GM23338 (cell line): Measurements from ENCODE around the gene ZNRF2. TPM values are rescaled to one million over a fixed set of nuclear protein-coding genes. Genes with fewer than 3 reads are reported as not detected.

Experiments used
- ATAC-seq: fragments of 200-7000 bp; cut with Tn5 transposase; 3 replicates; pipeline ENCODE4 v1.9.1; 2020
- DNase-seq: peaks from one replicate; pipeline ENCODE4 v3.0.0-alpha.2; 2015; ENCODE audit warnings: low spot score
- H2AFZ ChIP-seq: fragments of 200-600 bp; sonication (generic); 2 replicates; pipeline ENCODE4 v1.8.0; 2016; ENCODE audit warnings: antibody characterized with exemption, mild to moderate bottlenecking, moderate library complexity
- H3F3A ChIP-seq: fragments of 200-600 bp; sonication (generic); replicated peaks from 2 replicates; pipeline ENCODE4 v1.8.0; 2017; ENCODE audit warnings: antibody characterized with exemption, mixed run types, low read depth
- H3K27ac ChIP-seq: fragments of 200-600 bp; sonication (generic); 2 replicates; pipeline ENCODE4 v1.6.1; 2016; ENCODE audit warnings: low read depth
- H3K27me3 ChIP-seq: fragments of 200-600 bp; sonication (generic); 2 replicates; pipeline ENCODE4 v1.8.0; 2016; ENCODE audit warnings: mild to moderate bottlenecking, mixed run types, moderate library complexity; ENCODE audit not compliant: insufficient read depth
- H3K36me3 ChIP-seq: fragments of 200-600 bp; sonication (generic); 2 replicates; pipeline ENCODE4 v1.8.0; 2016; ENCODE audit warnings: mild to moderate bottlenecking; ENCODE audit not compliant: insufficient read depth
- H3K4me1 ChIP-seq: fragments of 200-600 bp; sonication (generic); 2 replicates; pipeline ENCODE4 v1.8.0; 2016; ENCODE audit warnings: mild to moderate bottlenecking, moderate library complexity; ENCODE audit not compliant: insufficient read depth
- H3K4me2 ChIP-seq: fragments of 200-600 bp; sonication (generic); 2 replicates; pipeline ENCODE4 v1.7.1; 2017; ENCODE audit warnings: mixed run types
- H3K4me3 ChIP-seq: fragments of 200-600 bp; sonication (generic); 2 replicates; pipeline ENCODE4 v1.6.1; 2016; ENCODE audit warnings: mixed run types
- H3K79me2 ChIP-seq: fragments of 200-600 bp; sonication (generic); replicated peaks from 2 replicates; pipeline ENCODE4 v1.8.0; 2017; ENCODE audit warnings: mild to moderate bottlenecking; ENCODE audit not compliant: insufficient read depth
- H3K9me2 ChIP-seq: fragments of 200-600 bp; sonication (generic); 2 replicates; pipeline ENCODE4 v1.8.0; 2017; ENCODE audit not compliant: insufficient read depth
- H4K20me1 ChIP-seq: fragments of 200-600 bp; sonication (generic); replicated peaks from 2 replicates; pipeline ENCODE4 v1.8.0; 2017; ENCODE audit warnings: mild to moderate bottlenecking; ENCODE audit not compliant: insufficient read depth
- H3K27ac Mint-ChIP-seq: 2 replicates; pipeline ENCODE4 v1.8.0; 2020; ENCODE audit warnings: inconsistent platforms, mild to moderate bottlenecking, moderate library complexity, mixed read lengths
- H3K27me3 Mint-ChIP-seq: 3 replicates; pipeline ENCODE4 v1.8.0; 2022; ENCODE audit warnings: low read depth, mild to moderate bottlenecking, moderate library complexity, mixed read lengths, inconsistent platforms; ENCODE audit not compliant: insufficient read depth, poor library complexity
- H3K36me3 Mint-ChIP-seq: 3 replicates; pipeline ENCODE4 v1.8.0; 2021; ENCODE audit warnings: low read depth, mild to moderate bottlenecking, inconsistent platforms, moderate library complexity, mixed read lengths
- H3K4me1 Mint-ChIP-seq: 3 replicates; pipeline ENCODE4 v1.8.0; 2020; ENCODE audit warnings: mild to moderate bottlenecking, inconsistent platforms, mixed read lengths
- H3K4me3 Mint-ChIP-seq: 3 replicates; pipeline ENCODE4 v1.8.0; 2021; ENCODE audit warnings: moderate library complexity, mild to moderate bottlenecking, inconsistent platforms, mixed read lengths
- H3K9me3 Mint-ChIP-seq: 3 replicates; pipeline ENCODE4 v1.8.0; 2020; ENCODE audit warnings: moderate library complexity, mild to moderate bottlenecking, inconsistent platforms, mixed read lengths
- CREB1 ChIP-seq: fragments of 250-450 bp; sonication (Bioruptor Pico); IDR thresholded peaks from 2 replicates; pipeline ENCODE4 v1.5.0; 2020; ENCODE audit warnings: low read depth, mild to moderate bottlenecking, moderate library complexity
- EZH2 ChIP-seq: fragments of 200-600 bp; sonication (generic); IDR thresholded peaks from one replicate; pipeline ENCODE4 v1.8.0; 2017; ENCODE audit warnings: antibody characterized with exemption, mild to moderate bottlenecking, low read depth; ENCODE audit not compliant: unreplicated experiment
- EZH2phosphoT487 ChIP-seq: fragments of 200-600 bp; sonication (generic); IDR thresholded peaks from one replicate; pipeline ENCODE4 v1.8.1; 2018; ENCODE audit warnings: antibody characterized with exemption; ENCODE audit not compliant: unreplicated experiment
- STAT1 ChIP-seq: IDR thresholded peaks from one replicate; pipeline ENCODE4 v1.6.1; 2016; ENCODE audit warnings: antibody characterized with exemption; ENCODE audit not compliant: unreplicated experiment
- ZNF331 ChIP-seq: fragments of 250-450 bp; sonication (Bioruptor Pico); IDR thresholded peaks from 2 replicates; pipeline ENCODE4 v1.5.0; 2020; ENCODE audit warnings: low read depth, mild to moderate bottlenecking, moderate library complexity
- polyA plus RNA-seq: library from polyadenylated mRNA; unstranded; fragments of >200 nt; fragmentation: Nextera tagmentation; extraction: Ambion mirVana; gene quantifications from 2 replicates; pipeline ENCODE4 v1.2.1, GENCODE V29; 2016
- total RNA-seq: library from RNA; depleted of rRNA; stranded (reverse); fragments of >200 nt; shearing (Covaris generic); gene quantifications from 2 replicates; pipeline ENCODE4 v1.2.3, GENCODE V29; 2014
- TF ChIP-seq, protein P1 (sequence below): fragments of 250-450 bp; sonication (Bioruptor Pico); IDR thresholded peaks from 2 replicates; pipeline ENCODE4 v1.5.0; 2020; ENCODE audit warnings: mild to moderate bottlenecking, moderate library complexity

The ZNRF2 gene
- total and polyA plus RNA-seq, 2 experiments from 2014 or later = 6.0 to 34.7 TPM

DNA sequence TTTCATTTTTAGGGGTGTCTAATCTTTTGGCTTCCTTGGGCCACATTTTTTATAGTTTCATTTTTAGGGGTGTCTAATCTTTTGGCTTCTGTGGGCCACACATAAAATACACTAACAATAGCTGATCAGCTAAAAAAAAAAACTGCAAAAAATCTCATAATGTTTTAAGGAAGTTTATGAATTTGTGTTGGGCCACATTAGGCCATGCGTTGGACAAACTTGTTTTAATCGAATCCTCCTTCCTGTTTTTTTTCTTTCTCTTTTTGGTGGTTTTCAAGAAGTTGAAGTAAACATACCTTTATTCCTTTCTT lies 37.4 kb downstream of the ZNRF2 start:
- H3K4me3 ChIP-seq = no peak overlapping the region
- ATAC-seq (no peak), DNase-seq (no peak)
- peaks cover 2% of the 10 kb centered on the region for H3K27me3 Mint-ChIP-seq
- peaks cover 73% of the 10 kb centered on the region for H3K4me1 Mint-ChIP-seq
- TF ChIP-seq, protein P1, sequence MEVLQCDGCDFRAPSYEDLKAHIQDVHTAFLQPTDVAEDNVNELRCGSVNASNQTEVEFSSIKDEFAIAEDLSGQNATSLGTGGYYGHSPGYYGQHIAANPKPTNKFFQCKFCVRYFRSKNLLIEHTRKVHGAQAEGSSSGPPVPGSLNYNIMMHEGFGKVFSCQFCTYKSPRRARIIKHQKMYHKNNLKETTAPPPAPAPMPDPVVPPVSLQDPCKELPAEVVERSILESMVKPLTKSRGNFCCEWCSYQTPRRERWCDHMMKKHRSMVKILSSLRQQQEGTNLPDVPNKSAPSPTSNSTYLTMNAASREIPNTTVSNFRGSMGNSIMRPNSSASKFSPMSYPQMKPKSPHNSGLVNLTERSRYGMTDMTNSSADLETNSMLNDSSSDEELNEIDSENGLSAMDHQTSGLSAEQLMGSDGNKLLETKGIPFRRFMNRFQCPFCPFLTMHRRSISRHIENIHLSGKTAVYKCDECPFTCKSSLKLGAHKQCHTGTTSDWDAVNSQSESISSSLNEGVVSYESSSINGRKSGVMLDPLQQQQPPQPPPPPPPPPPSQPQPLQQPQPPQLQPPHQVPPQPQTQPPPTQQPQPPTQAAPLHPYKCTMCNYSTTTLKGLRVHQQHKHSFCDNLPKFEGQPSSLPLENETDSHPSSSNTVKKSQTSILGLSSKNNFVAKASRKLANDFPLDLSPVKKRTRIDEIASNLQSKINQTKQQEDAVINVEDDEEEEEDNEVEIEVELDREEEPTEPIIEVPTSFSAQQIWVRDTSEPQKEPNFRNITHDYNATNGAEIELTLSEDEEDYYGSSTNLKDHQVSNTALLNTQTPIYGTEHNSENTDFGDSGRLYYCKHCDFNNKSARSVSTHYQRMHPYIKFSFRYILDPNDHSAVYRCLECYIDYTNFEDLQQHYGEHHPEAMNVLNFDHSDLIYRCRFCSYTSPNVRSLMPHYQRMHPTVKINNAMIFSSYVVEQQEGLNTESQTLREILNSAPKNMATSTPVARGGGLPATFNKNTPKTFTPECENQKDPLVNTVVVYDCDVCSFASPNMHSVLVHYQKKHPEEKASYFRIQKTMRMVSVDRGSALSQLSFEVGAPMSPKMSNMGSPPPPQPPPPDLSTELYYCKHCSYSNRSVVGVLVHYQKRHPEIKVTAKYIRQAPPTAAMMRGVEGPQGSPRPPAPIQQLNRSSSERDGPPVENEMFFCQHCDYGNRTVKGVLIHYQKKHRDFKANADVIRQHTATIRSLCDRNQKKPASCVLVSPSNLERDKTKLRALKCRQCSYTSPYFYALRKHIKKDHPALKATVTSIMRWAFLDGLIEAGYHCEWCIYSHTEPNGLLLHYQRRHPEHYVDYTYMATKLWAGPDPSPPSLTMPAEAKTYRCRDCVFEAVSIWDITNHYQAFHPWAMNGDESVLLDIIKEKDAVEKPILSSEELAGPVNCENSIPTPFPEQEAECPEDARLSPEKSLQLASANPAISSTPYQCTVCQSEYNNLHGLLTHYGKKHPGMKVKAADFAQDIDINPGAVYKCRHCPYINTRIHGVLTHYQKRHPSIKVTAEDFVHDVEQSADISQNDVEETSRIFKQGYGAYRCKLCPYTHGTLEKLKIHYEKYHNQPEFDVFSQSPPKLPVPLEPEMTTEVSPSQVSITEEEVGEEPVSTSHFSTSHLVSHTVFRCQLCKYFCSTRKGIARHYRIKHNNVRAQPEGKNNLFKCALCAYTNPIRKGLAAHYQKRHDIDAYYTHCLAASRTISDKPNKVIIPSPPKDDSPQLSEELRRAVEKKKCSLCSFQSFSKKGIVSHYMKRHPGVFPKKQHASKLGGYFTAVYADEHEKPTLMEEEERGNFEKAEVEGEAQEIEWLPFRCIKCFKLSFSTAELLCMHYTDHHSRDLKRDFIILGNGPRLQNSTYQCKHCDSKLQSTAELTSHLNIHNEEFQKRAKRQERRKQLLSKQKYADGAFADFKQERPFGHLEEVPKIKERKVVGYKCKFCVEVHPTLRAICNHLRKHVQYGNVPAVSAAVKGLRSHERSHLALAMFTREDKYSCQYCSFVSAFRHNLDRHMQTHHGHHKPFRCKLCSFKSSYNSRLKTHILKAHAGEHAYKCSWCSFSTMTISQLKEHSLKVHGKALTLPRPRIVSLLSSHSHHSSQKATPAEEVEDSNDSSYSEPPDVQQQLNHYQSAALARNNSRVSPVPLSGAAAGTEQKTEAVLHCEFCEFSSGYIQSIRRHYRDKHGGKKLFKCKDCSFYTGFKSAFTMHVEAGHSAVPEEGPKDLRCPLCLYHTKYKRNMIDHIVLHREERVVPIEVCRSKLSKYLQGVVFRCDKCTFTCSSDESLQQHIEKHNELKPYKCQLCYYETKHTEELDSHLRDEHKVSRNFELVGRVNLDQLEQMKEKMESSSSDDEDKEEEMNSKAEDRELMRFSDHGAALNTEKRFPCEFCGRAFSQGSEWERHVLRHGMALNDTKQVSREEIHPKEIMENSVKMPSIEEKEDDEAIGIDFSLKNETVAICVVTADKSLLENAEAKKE (CRISPR knock-in tag) = no peak
- TF ChIP-seq STAT1 = no peak
- H3K4me3 Mint-ChIP-seq = no peak overlapping the region; the same call in 2 of the 3 replicates
- H3K4me1 ChIP-seq = peaks cover 76% of the 10 kb centered on the region
- H3K9me3 Mint-ChIP-seq = no peaks in the 10 kb centered on the region; the same call in 2 of the 3 replicates
- H2AFZ ChIP-seq = no peak overlapping the region
- H3K36me3 ChIP-seq = no peaks in the 10 kb centered on the region
- H3F3A ChIP-seq = no peaks in the 10 kb centered on the region
- H3K9me2 ChIP-seq = no peaks in the 10 kb centered on the region
- peaks cover 85% of the 10 kb centered on the region for H3K79me2 ChIP-seq
- H3K27ac ChIP-seq = peak overlapping the region; percentile 67
- H4K20me1 ChIP-seq = no peaks in the 10 kb centered on the region
- peaks cover 10% of the 10 kb centered on the region for H3K36me3 Mint-ChIP-seq
- H3K4me2 ChIP-seq = peak overlapping the region; percentile 65
- H3K27ac Mint-ChIP-seq = peak overlapping the region; percentile 66
- no peaks in the 10 kb centered on the region for H3K27me3 ChIP-seq

DNA sequence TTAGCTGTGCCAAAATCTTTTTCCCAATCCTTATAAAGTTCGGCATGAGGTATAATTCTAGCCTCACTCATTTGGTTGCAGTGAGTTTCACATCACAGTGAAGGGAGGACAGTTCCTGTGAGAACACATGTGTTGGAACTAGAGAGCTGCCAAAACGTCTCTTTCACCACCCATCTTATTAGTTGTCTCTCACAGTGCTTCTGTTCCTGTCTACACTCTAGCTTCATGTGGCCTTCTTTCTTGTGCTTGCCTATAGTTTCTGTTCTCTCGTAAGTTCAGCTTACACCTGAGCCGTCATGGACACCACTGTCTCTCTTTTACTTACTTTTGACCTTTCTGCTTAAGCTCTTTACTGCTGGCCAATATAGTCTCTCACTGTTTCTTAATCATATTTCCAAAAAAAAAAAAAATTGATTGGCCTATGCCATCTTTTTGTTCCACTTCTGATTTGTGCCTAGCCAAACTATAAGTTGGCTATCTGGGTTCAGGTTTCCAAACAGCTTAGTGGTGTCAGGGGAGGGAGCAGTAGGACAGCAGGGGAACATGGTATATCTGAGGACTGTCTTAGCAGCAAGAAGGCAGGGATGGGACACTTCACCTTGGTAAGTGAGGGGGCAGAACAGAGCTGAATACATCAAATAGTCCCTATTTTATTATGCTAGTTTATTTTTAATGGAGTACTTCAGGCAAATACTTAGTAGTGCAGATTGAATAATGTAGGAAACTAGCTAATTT lies 38.0 kb downstream of the ZNRF2 start:
- H3K4me3 Mint-ChIP-seq = no peak overlapping the region
- TF ChIP-seq ZNF331 (CRISPR knock-in tag) = no peak
- TF ChIP-seq EZH2 = no peak
- no peak for TF ChIP-seq EZH2phosphoT487
- TF ChIP-seq CREB1 (CRISPR knock-in tag) = no peak

More for the DNA sequence above, 38.0 kb downstream of the ZNRF2 start:
- DNase-seq (no peak), ATAC-seq (peak; percentile 75)
- Histone ChIP-seq H2AFZ (no peak overlapping the region), H3K27me3 (no peaks in the 10 kb centered on the region), H3K36me3 (no peaks in the 10 kb centered on the region), H3K27ac (0 out of 2 replicates have a peak overlapping the region, but pooled peaks have one; percentile 67), H3K9me2 (no peaks in the 10 kb centered on the region), H4K20me1 (no peaks in the 10 kb centered on the region), H3K79me2 (peaks cover 85% of the 10 kb centered on the region), H3K4me2 (peak overlapping the region; percentile 65; the same call in 1 of the 2 replicates), H3K4me3 (no peak overlapping the region), H3K4me1 (peaks cover 74% of the 10 kb centered on the region), H3F3A (no peaks in the 10 kb centered on the region)
- H3K27ac Mint-ChIP-seq = peak overlapping the region; percentile 66
- no peaks in the 10 kb centered on the region; the same call in 2 of the 3 replicates for H3K9me3 Mint-ChIP-seq
- peaks cover 2% of the 10 kb centered on the region for H3K27me3 Mint-ChIP-seq
- peaks cover 10% of the 10 kb centered on the region for H3K36me3 Mint-ChIP-seq
- peaks cover 70% of the 10 kb centered on the region for H3K4me1 Mint-ChIP-seq
